ENCODE results near the gene SLC39A1.

- TF ChIP-seq SRF (IDR thresholded peaks at IDR 0.05; ENCODE audit: low read depth, low read length) (no peak), CTCF (IDR thresholded peaks at IDR 0.05; ENCODE audit: control extremely low read depth in 1 of 3, insufficient read depth in 1 of 3, low read depth in 1 of 3, low read length in 3 of 3) (no peak)
Observed at GRCh38 chr1:153956997-153957715, 6.2 kb downstream of the SLC39A1 start.
